GOT3 (cell line): ENCODE measurements around the gene FAIM2.

Experiments
- DNase-seq: peaks from one replicate; lab custom pipeline; 2025; ENCODE audit warnings: mixed read lengths; lab: John Stamatoyannopoulos, UW

Gene FAIM2

GRCh38 chr12:49894751-49895148 lies 8.9 kb downstream of the FAIM2 start:
- DNase-seq, result no peak

GRCh38 chr12:49893753-49894750 lies 9.6 kb downstream of the FAIM2 start:
- DNase-seq, result no peak

- no peak for DNase-seq
These were observed 10.9 kb downstream of the FAIM2 start for GRCh38 chr12:49892732-49893317.

GRCh38 chr12:49892084-49892731 lies 11.5 kb downstream of the FAIM2 start:
- DNase-seq, result no peak

GRCh38 chr12:49891476-49891875 lies 12.2 kb downstream of the FAIM2 start:
- DNase-seq, result no peak

GRCh38 chr12:49891012-49891411 lies 12.7 kb downstream of the FAIM2 start:
- no peak for DNase-seq

- DNase-seq, result no peak
These were observed 13.6 kb downstream of the FAIM2 start for GRCh38 chr12:49890096-49890461.

GRCh38 chr12:49889361-49890095 lies 14.2 kb downstream of the FAIM2 start:
- no peak for DNase-seq

GRCh38 chr12:49888461-49889151 lies 15.1 kb downstream of the FAIM2 start:
- DNase-seq, result no peak

GRCh38 chr12:49887536-49888401 lies 15.9 kb downstream of the FAIM2 start:
- no peak for DNase-seq

GRCh38 chr12:49887091-49887490 lies 16.6 kb downstream of the FAIM2 start:
- DNase-seq, result no peak

- no peak for DNase-seq
These were observed 17.8 kb downstream of the FAIM2 start for GRCh38 chr12:49885663-49886461.

- no peak for DNase-seq
These were observed 18.6 kb downstream of the FAIM2 start for GRCh38 chr12:49885118-49885517.

- no peak for DNase-seq
These were observed 20.7 kb downstream of the FAIM2 start for GRCh38 chr12:49882851-49883464.

GRCh38 chr12:49882248-49882850 lies 21.4 kb downstream of the FAIM2 start:
- no peak for DNase-seq

- no peak for DNase-seq
These were observed 22.1 kb downstream of the FAIM2 start for GRCh38 chr12:49881415-49882247.

GRCh38 chr12:49880756-49881414 lies 22.8 kb downstream of the FAIM2 start:
- DNase-seq, result no peak
